HCT116 (cell line): Measurements from ENCODE around the gene STAT6. TPM values are rescaled to one million over a fixed set of nuclear protein-coding genes. Genes with fewer than 3 reads are reported as not detected.

Source experiments
- ATAC-seq: fragments of 200-7000 bp; cut with Tn5 transposase; 2 replicates; pipeline ENCODE4 v1.9.1; 2020; ENCODE audit warnings: mild to moderate bottlenecking, moderate library complexity
- BruUV-seq: library from RNA; stranded (reverse); fragments of 400-500 nt; replicated peaks from 2 replicates; lab custom pipeline; 2021; lab: Mats Ljungman, UMichigan
- CTCF ChIA-PET: fragments of 300-600 bp; sonication (Branson Sonifier 250); formaldehyde crosslinking; loops from one replicate; lab custom pipeline; 2021; ENCODE audit warnings: antibody characterized with exemption; lab: Charles Lee
- POLR2A ChIA-PET: fragments of 300-600, 350-600 bp; sonication (Branson Sonifier 250); formaldehyde crosslinking; loops from one replicate; lab custom pipeline; 2021; ENCODE audit warnings: antibody characterized with exemption; lab: Charles Lee
- RAD21 ChIA-PET, 2 experiments: fragments of 300-600 bp; sonication (Branson Sonifier 250); formaldehyde crosslinking; loops; one replicate each; lab custom pipeline; 2023; ENCODE audit warnings: low total read pairs in 2 of 2; ENCODE audit not compliant: uncharacterized antibody in 2 of 2, unreplicated experiment in 2 of 2, low non-redundant PET in 1 of 2; lab: Charles Lee
- DNase-seq: peaks from one replicate; pipeline ENCODE4 v3.0.0-alpha.2; 2010; ENCODE audit warnings: low read depth, low spot score
- H2AFZ ChIP-seq: fragments of 200-600 bp; shearing (Covaris generic), sonication (generic); 2 replicates; pipeline ENCODE4 v1.6.1; 2017; ENCODE audit warnings: low read depth, mixed run types, mixed read lengths, antibody characterized with exemption, low read length; ENCODE audit not compliant: poor library complexity, severe bottlenecking
- H3K27ac ChIP-seq: 2 replicates; pipeline ENCODE4 v1.5.1; 2012; ENCODE audit warnings: low read depth, low read length
- H3K27me3 ChIP-seq: fragments of 200-600 bp; sonication (generic); 2 replicates; pipeline ENCODE4 v1.6.1; 2016; ENCODE audit warnings: mixed run types, low read length, mixed read lengths; ENCODE audit not compliant: insufficient read depth
- H3K36me3 ChIP-seq, 2 experiments: fragments of 200-500 bp in 1 of 2; fragments of 200-600 bp in 1 of 2; sonication (Bioruptor generic) in 1 of 2; sonication (generic) in 1 of 2; 2 replicates each; pipeline versions ENCODE4 v1.5.1 to v1.6.1; 2014 to 2016; ENCODE audit warnings: low read length in 2 of 2, inconsistent platforms in 1 of 2, mixed read lengths in 1 of 2, mixed run types in 1 of 2; ENCODE audit not compliant: insufficient read depth in 2 of 2, control insufficient read depth in 1 of 2
- H3K4me1 ChIP-seq, 2 experiments: fragments of 200-600 bp in 1 of 2; sonication (generic) in 1 of 2; 2 replicates each; pipeline versions ENCODE4 v1.5.1 to v1.6.1; 2012 to 2017; ENCODE audit warnings: low read length in 2 of 2, inconsistent platforms in 1 of 2, mild to moderate bottlenecking in 1 of 2, mixed read lengths in 1 of 2, mixed run types in 1 of 2, moderate library complexity in 1 of 2; ENCODE audit not compliant: insufficient read depth in 2 of 2, control insufficient read depth in 1 of 2
- H3K4me2 ChIP-seq: fragments of 200-600 bp; sonication (generic); 2 replicates; pipeline ENCODE4 v1.6.1; 2017; ENCODE audit warnings: mixed run types, low read length, mixed read lengths
- H3K4me3 ChIP-seq, 2 experiments: fragments of 200-600 bp in 1 of 2; sonication (generic) in 1 of 2; replicated peaks in 1 of 2; 2 replicates each; pipeline ENCODE4 v1.5.1; 2011 to 2016; ENCODE audit warnings: low read length in 2 of 2, control low read depth in 1 of 2, low read depth in 1 of 2, mild to moderate bottlenecking in 1 of 2, mixed read lengths in 1 of 2, mixed run types in 1 of 2
- H3K79me2 ChIP-seq: fragments of 200-600 bp; sonication (generic); 2 replicates; pipeline ENCODE4 v1.6.1; 2017; ENCODE audit warnings: mild to moderate bottlenecking, mixed run types, low read length, moderate library complexity, mixed read lengths; ENCODE audit not compliant: insufficient read depth
- H3K9ac ChIP-seq: fragments of 200-600 bp; sonication (generic); 2 replicates; pipeline ENCODE4 v1.6.1; 2016; ENCODE audit warnings: low read length, mixed read lengths
- H3K9me2 ChIP-seq: fragments of 200-600 bp; sonication (generic), shearing (Covaris generic); 2 replicates; pipeline ENCODE4 v1.6.1; 2017; ENCODE audit warnings: mixed run types, mild to moderate bottlenecking, moderate library complexity; ENCODE audit not compliant: insufficient read depth
- H3K9me3 ChIP-seq, 2 experiments: fragments of 200-500 bp in 1 of 2; fragments of 200-600 bp in 1 of 2; sonication (Bioruptor generic) in 1 of 2; sonication (generic) in 1 of 2; 2 replicates each; pipeline ENCODE4 v1.6.1; 2014 to 2017; ENCODE audit warnings: low read length in 2 of 2, mixed read lengths in 2 of 2, inconsistent platforms in 1 of 2, low read depth in 1 of 2, mild to moderate bottlenecking in 1 of 2, mixed run types in 1 of 2, moderate library complexity in 1 of 2; ENCODE audit not compliant: control insufficient read depth in 1 of 2, insufficient read depth in 1 of 2
- H4K20me1 ChIP-seq: fragments of 200-600 bp; sonication (generic), shearing (Covaris generic); 2 replicates; pipeline ENCODE4 v1.6.1; 2017; ENCODE audit warnings: mixed run types, mild to moderate bottlenecking, moderate library complexity; ENCODE audit not compliant: insufficient read depth
- CBX3 ChIP-seq: IDR thresholded peaks from 2 replicates; pipeline ENCODE4 v1.6.1; 2012; ENCODE audit warnings: low read depth
- CEBPB ChIP-seq: IDR thresholded peaks from 2 replicates; pipeline ENCODE4 v1.6.1; 2012; ENCODE audit warnings: low read depth
- EGR1 ChIP-seq: IDR thresholded peaks from 2 replicates; pipeline ENCODE4 v1.6.1; 2012; ENCODE audit warnings: low read depth
- ELF1 ChIP-seq: IDR thresholded peaks from 2 replicates; pipeline ENCODE4 v1.6.1; 2012; ENCODE audit warnings: low read depth, borderline replicate concordance
- EZH2 ChIP-seq: fragments of 200-600 bp; sonication (generic); IDR thresholded peaks from 2 replicates; pipeline ENCODE4 v1.6.1; 2017; ENCODE audit warnings: antibody characterized with exemption, mixed run types
- EZH2phosphoT487 ChIP-seq: fragments of 200-600 bp; IDR thresholded peaks from 2 replicates; pipeline ENCODE4 v1.6.1; 2018; ENCODE audit warnings: antibody characterized with exemption, borderline replicate concordance
- JUND ChIP-seq: IDR thresholded peaks from 2 replicates; pipeline ENCODE4 v1.6.1; 2012
- POLR2A ChIP-seq: IDR thresholded peaks from 2 replicates; pipeline ENCODE4 v1.7.0; 2011; ENCODE audit warnings: borderline replicate concordance; ENCODE audit not compliant: insufficient read depth, insufficient read length; ENCODE audit errors: extremely low read depth
- REST ChIP-seq: IDR thresholded peaks from 2 replicates; pipeline ENCODE4 v1.6.1; 2012; ENCODE audit warnings: low read depth
- SP1 ChIP-seq: IDR thresholded peaks from 2 replicates; pipeline ENCODE4 v1.6.1; 2012; ENCODE audit warnings: low read depth
- SRF ChIP-seq: IDR thresholded peaks from 2 replicates; pipeline ENCODE4 v1.6.1; 2012; ENCODE audit warnings: low read depth
- TCF7L2 ChIP-seq: IDR thresholded peaks from 2 replicates; pipeline ENCODE4 v1.7.0; 2011; ENCODE audit warnings: borderline replicate concordance, inconsistent platforms; ENCODE audit not compliant: insufficient read depth, insufficient read length; ENCODE audit errors: extremely low read depth
- ZBTB33 ChIP-seq: IDR thresholded peaks from 2 replicates; pipeline ENCODE4 v1.6.1; 2011; ENCODE audit warnings: mild to moderate bottlenecking, low read length, moderate library complexity; ENCODE audit not compliant: insufficient replicate concordance; ENCODE audit errors: extremely low read depth
- ZFX ChIP-seq: fragments of 450-650 bp; IDR thresholded peaks from 2 replicates; pipeline ENCODE4 v1.6.1; 2017
- ZNF274 ChIP-seq: fragments of 200-500 bp; sonication (Bioruptor generic); IDR thresholded peaks from 2 replicates; pipeline ENCODE4 v1.6.1; 2014; ENCODE audit warnings: mild to moderate bottlenecking, low read depth, low read length, inconsistent platforms
- intact Hi-C: fragments of 100-400 bp; cut with micrococcal nuclease; formaldehyde crosslinking; loops from 2 replicates; pipeline ENCODE4 v1.10.0; 2022
- total RNA-seq: library from RNA; stranded (reverse); gene quantifications from one replicate; pipeline ENCODE4 v1.2.1, GENCODE V29; 2021; ENCODE audit not compliant: unreplicated experiment

STAT6 gene
- total RNA-seq, 1 experiment from 2014 or later, result 78.5 TPM

DNA sequence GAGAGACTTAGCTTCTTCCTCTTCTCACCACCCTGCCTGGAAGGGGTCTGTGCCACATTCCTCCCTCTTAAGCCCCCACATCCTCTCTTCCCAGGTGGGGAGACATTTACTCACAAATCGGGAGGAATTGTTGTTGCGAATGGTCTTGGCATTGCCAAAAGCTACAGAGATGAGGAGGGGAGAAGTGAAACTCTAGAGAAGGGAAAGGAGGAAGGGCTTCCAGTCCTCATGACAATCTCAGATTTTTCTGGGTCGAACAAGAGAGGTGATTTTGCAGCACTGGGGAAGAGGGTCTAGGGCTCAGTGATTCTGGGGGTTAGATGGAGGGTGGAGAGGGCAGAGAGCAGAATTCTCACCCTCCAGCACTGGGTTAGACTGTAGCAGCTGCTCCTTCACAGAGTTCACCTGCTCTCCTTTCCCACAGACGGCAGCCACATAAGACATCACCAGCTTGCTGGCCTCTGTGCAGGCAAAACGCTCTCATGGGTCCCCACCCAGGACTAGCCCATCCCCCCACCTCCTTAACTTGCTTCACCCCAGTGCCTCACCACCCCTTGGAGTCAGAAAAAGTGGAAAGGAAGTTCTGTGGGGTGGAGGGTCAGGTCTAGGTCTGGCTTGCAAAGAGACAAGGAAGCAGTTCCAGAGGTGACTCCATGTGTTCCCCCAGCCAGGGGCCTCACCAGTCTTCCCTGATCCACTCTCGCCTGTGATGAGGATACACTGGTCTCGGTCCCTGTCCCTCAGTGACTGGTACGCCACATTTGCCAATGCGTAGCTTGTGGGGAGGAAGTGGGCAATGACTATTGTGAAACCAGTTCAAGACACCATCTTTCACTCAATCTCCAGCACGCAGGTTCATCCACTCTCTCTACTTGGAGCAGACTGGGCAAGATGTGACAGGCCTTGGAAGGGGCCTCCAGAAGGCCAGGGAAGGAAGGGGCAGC lies 63.9 kb downstream of the STAT6 start (continued):
- TF ChIP-seq ELF1 (no peak), ZBTB33 (no peak)

GRCh38 chr12:57046086-57046791 lies 64.9 kb downstream of the STAT6 start:
- no peak overlapping the region for H2AFZ ChIP-seq
- RAD21 ChIA-PET, result no interaction called here
- CTCF ChIA-PET, result no interaction called here
- no peak for TF ChIP-seq TCF7L2
- TF ChIP-seq POLR2A, result no peak
- TF ChIP-seq EGR1, result no peak
- no peak for TF ChIP-seq EZH2
- TF ChIP-seq SP1, result no peak
- TF ChIP-seq ZFX, result no peak
- no peak for TF ChIP-seq ZNF274
- no peak for TF ChIP-seq SRF
- TF ChIP-seq CBX3, result no peak
- TF ChIP-seq JUND, result no peak
- TF ChIP-seq CEBPB, result no peak
- TF ChIP-seq ZBTB33, result no peak
- TF ChIP-seq REST, result no peak
- TF ChIP-seq ELF1, result no peak
- TF ChIP-seq EZH2phosphoT487, result no peak

More at GRCh38 chr12:57046086-57046791, 64.9 kb downstream of the STAT6 start:
- peaks cover 13% of the 10 kb centered on the region; the same call in 1 of the 2 replicates for H3K27me3 ChIP-seq
- H3K27ac ChIP-seq, result no peak overlapping the region
- H3K79me2 ChIP-seq, result no peaks in the 10 kb centered on the region
- no TSS peak for BruUV-seq
- no peak overlapping the region for H3K4me2 ChIP-seq
- ATAC-seq, result no peak
- peaks cover 4 to 26% of the 10 kb centered on the region in 2 experiments for H3K4me1 ChIP-seq
- DNase-seq, result no peak
- no peak overlapping the region for H3K9ac ChIP-seq
- H3K36me3 ChIP-seq, result no peaks in the 10 kb centered on the region
- H3K9me3 ChIP-seq, result no peaks in the 10 kb centered on the region
- H3K4me3 ChIP-seq, result no peak overlapping the region
- intact Hi-C loops, result no loop called here
- H4K20me1 ChIP-seq, result no peaks in the 10 kb centered on the region
- POLR2A ChIA-PET, result no interaction called here
- no peaks in the 10 kb centered on the region for H3K9me2 ChIP-seq
